Nephron (organoid): Measurements from ENCODE around the gene SLCO2A1.

ENCODE experiments used
- H3K27ac Mint-ChIP-seq, 3 experiments: 2 replicates each; pipeline ENCODE4 v1.8.0; 2020; ENCODE audit warnings: mixed read lengths in 3 of 3, mild to moderate bottlenecking in 2 of 3, moderate library complexity in 1 of 3
- H3K27me3 Mint-ChIP-seq: 2 replicates; pipeline ENCODE4 v1.8.0; 2021; ENCODE audit warnings: low read depth, mild to moderate bottlenecking, moderate library complexity, mixed read lengths
- H3K36me3 Mint-ChIP-seq: 2 replicates; pipeline ENCODE4 v1.8.0; 2020; ENCODE audit warnings: low read depth, mixed read lengths
- H3K4me1 Mint-ChIP-seq: 2 replicates; pipeline ENCODE4 v1.8.0; 2020; ENCODE audit warnings: mixed read lengths
- H3K4me3 Mint-ChIP-seq, 3 experiments: 2 replicates each; pipeline ENCODE4 v1.8.0; 2020; ENCODE audit warnings: mild to moderate bottlenecking in 3 of 3, mixed read lengths in 3 of 3, moderate library complexity in 2 of 3
- H3K9me3 Mint-ChIP-seq: 2 replicates; pipeline ENCODE4 v1.8.0; 2020; ENCODE audit warnings: mixed read lengths
- CTCF ChIP-seq, 3 experiments: fragments of 200-600 bp; sonication (generic); IDR thresholded peaks; one replicate each; pipeline ENCODE4 v1.5.0; 2021; ENCODE audit warnings: antibody characterized with exemption in 3 of 3; ENCODE audit not compliant: unreplicated experiment in 3 of 3

SLCO2A1 gene

GRCh38 chr3:133882986-133883586 is 146.6 kb downstream of the SLCO2A1 start:
- TF ChIP-seq CTCF (IDR thresholded peaks at IDR 0.05; ENCODE audit: unreplicated experiment in 3 of 3): no peak
- H3K27ac Mint-ChIP-seq: no peak overlapping the region
- peaks cover 11% of the 10 kb centered on the region for H3K9me3 Mint-ChIP-seq
- peaks cover 6% of the 10 kb centered on the region for H3K27me3 Mint-ChIP-seq
- no peaks in the 10 kb centered on the region for H3K4me1 Mint-ChIP-seq
- H3K36me3 Mint-ChIP-seq: peaks cover 21% of the 10 kb centered on the region
- no peak overlapping the region for H3K4me3 Mint-ChIP-seq

GRCh38 chr3:133881939-133882825 is 147.5 kb downstream of the SLCO2A1 start:
- Mint-ChIP-seq H3K4me3 (no peak overlapping the region), H3K27ac (no peak overlapping the region), H3K36me3 (peaks cover 25% of the 10 kb centered on the region), H3K4me1 (no peaks in the 10 kb centered on the region), H3K9me3 (peaks cover 15% of the 10 kb centered on the region), H3K27me3 (peaks cover 6% of the 10 kb centered on the region)
- no peak for TF ChIP-seq CTCF (IDR thresholded peaks at IDR 0.05; ENCODE audit: unreplicated experiment in 3 of 3)

GRCh38 chr3:133881492-133881891 is 148.2 kb downstream of the SLCO2A1 start:
- H3K27me3 Mint-ChIP-seq: peaks cover 4% of the 10 kb centered on the region
- peaks cover 15% of the 10 kb centered on the region for H3K9me3 Mint-ChIP-seq
- no peak overlapping the region for H3K27ac Mint-ChIP-seq
- no peaks in the 10 kb centered on the region for H3K4me1 Mint-ChIP-seq
- H3K4me3 Mint-ChIP-seq: no peak overlapping the region
- H3K36me3 Mint-ChIP-seq: peaks cover 30% of the 10 kb centered on the region
- no peak for TF ChIP-seq CTCF (IDR thresholded peaks at IDR 0.05; ENCODE audit: unreplicated experiment in 3 of 3)

GRCh38 chr3:133880886-133881455 is 148.8 kb downstream of the SLCO2A1 start:
- Mint-ChIP-seq H3K9me3 (peaks cover 15% of the 10 kb centered on the region), H3K27ac (no peak overlapping the region), H3K4me3 (no peak overlapping the region), H3K4me1 (no peaks in the 10 kb centered on the region), H3K36me3 (peaks cover 30% of the 10 kb centered on the region), H3K27me3 (peaks cover 4% of the 10 kb centered on the region)
- TF ChIP-seq CTCF (IDR thresholded peaks at IDR 0.05; ENCODE audit: unreplicated experiment in 3 of 3): no peak

GRCh38 chr3:133880287-133880686 is 149.4 kb downstream of the SLCO2A1 start:
- H3K9me3 Mint-ChIP-seq: peaks cover 15% of the 10 kb centered on the region
- no peak overlapping the region for H3K27ac Mint-ChIP-seq
- no peak overlapping the region for H3K4me3 Mint-ChIP-seq
- no peak for TF ChIP-seq CTCF (IDR thresholded peaks at IDR 0.05; ENCODE audit: unreplicated experiment in 3 of 3)
- no peaks in the 10 kb centered on the region for H3K4me1 Mint-ChIP-seq
- peaks cover 4% of the 10 kb centered on the region for H3K27me3 Mint-ChIP-seq
- peaks cover 30% of the 10 kb centered on the region for H3K36me3 Mint-ChIP-seq
